Measurements from ENCODE around the gene CYP2J2.
"Not testable (repeated sequence)": the region's sequence is repeated elsewhere in the genome, so short reads cannot be mapped to it uniquely, and the experiment has no call there.

The CYP2J2 gene

GRCh38 chr1:59917785-59918180 is 8.8 kb downstream of the CYP2J2 start:
- DNase-seq = no peak

- DNase-seq = no peak
These were observed 9.4 kb downstream of the CYP2J2 start for GRCh38 chr1:59917026-59917784.

GRCh38 chr1:59915516-59915915 is 11.1 kb downstream of the CYP2J2 start:
- no peak for DNase-seq

- DNase-seq = not testable (repeated sequence)
These were observed 11.7 kb downstream of the CYP2J2 start for GRCh38 chr1:59914791-59915286.

- no peak for DNase-seq
These were observed 17.9 kb downstream of the CYP2J2 start for GRCh38 chr1:59908682-59909081.

- DNase-seq = no peak
These were observed 18.5 kb downstream of the CYP2J2 start for GRCh38 chr1:59908084-59908483.

- DNase-seq = no peak
These were observed 19.6 kb downstream of the CYP2J2 start for GRCh38 chr1:59906931-59907330.

- DNase-seq = no peak
These were observed 23.3 kb downstream of the CYP2J2 start for GRCh38 chr1:59903141-59903754.

- DNase-seq = no peak
These were observed 24.7 kb downstream of the CYP2J2 start for GRCh38 chr1:59901770-59902388.

- no peak for DNase-seq
These were observed 25.9 kb downstream of the CYP2J2 start for GRCh38 chr1:59900640-59901039.

GRCh38 chr1:59898927-59899326 is 27.6 kb downstream of the CYP2J2 start:
- DNase-seq = no peak

GRCh38 chr1:59897165-59897564 is 29.4 kb downstream of the CYP2J2 start:
- DNase-seq = no peak

- no peak for DNase-seq
These were observed 33.4 kb downstream of the CYP2J2 start for GRCh38 chr1:59892841-59893811.

- DNase-seq = no peak
These were observed 41.3 kb downstream of the CYP2J2 start for GRCh38 chr1:59885160-59885832.

GRCh38 chr1:59880735-59881134 is 45.8 kb downstream of the CYP2J2 start:
- DNase-seq = no peak

- DNase-seq = no peak
These were observed 46.5 kb downstream of the CYP2J2 start for GRCh38 chr1:59879996-59880505.

GRCh38 chr1:59879574-59879973 is 47.0 kb downstream of the CYP2J2 start:
- DNase-seq = peak; percentile 25

- no peak for DNase-seq
These were observed 48.2 kb downstream of the CYP2J2 start for GRCh38 chr1:59878370-59878769.

GRCh38 chr1:59877108-59877682 is 49.4 kb downstream of the CYP2J2 start:
- DNase-seq = no peak

GRCh38 chr1:59871746-59872145 is 54.8 kb downstream of the CYP2J2 start:
- no peak for DNase-seq

- DNase-seq = no peak
These were observed 60.1 kb downstream of the CYP2J2 start for GRCh38 chr1:59866462-59866861.
